ENCODE measurements around the gene SLC25A21. TPM values are rescaled to one million over a fixed set of nuclear protein-coding genes. Genes with fewer than 3 reads are reported as not detected.
A peak's percentile ranks its signal among the peaks of the same experiment; 100 is the strongest.

SLC25A21 gene
- total RNA-seq, 1 experiment from 2014 or later: 1.4 TPM

DNA sequence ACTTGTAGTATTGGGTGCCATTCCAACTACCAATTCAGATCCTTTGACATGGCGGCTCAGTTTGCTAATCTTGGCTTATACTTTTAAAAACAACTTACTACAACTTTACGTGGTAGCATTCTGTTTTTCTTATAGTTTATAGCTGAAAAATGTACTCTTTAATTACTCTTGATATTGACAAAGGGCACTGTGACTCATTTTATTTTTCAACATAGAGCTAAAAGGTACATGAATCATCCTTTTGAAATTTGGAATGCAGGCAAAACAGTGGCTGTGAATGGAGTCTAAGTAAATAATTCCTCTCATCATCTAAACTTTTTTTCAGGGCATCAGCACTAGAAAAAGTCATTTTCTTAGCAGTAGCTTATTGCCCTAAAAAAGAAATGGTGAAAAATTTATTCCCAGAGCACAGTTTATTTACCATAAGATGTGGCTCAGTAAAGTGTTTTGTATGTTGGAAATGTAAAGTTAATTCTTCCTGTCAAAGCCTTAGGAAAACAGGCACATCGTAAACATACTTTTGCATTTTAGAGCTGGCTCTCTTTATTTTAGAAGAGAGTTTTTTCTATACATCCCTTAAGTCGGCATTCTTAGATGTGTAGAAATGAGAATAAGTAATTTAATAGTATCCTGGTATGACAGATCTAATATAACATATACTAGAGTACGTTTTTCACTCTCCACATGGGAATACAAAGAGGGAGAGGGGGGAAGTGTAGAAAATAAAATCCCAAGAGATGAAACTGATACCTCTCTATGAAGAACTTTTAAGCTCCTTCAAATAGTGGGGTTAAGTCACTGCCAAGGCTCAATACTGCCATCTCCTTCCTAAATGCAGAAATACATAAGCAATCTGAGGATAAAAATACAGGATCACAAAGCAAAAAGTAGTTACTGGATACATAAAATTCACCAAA lies 55.2 kb downstream of the SLC25A21 start:
- TF ChIP-seq, protein P1, sequence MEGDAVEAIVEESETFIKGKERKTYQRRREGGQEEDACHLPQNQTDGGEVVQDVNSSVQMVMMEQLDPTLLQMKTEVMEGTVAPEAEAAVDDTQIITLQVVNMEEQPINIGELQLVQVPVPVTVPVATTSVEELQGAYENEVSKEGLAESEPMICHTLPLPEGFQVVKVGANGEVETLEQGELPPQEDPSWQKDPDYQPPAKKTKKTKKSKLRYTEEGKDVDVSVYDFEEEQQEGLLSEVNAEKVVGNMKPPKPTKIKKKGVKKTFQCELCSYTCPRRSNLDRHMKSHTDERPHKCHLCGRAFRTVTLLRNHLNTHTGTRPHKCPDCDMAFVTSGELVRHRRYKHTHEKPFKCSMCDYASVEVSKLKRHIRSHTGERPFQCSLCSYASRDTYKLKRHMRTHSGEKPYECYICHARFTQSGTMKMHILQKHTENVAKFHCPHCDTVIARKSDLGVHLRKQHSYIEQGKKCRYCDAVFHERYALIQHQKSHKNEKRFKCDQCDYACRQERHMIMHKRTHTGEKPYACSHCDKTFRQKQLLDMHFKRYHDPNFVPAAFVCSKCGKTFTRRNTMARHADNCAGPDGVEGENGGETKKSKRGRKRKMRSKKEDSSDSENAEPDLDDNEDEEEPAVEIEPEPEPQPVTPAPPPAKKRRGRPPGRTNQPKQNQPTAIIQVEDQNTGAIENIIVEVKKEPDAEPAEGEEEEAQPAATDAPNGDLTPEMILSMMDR (IDR thresholded peaks at IDR 0.05; ENCODE audit: unreplicated experiment): peak; percentile 70
- no TSS peak for BruUV-seq (replicated peaks)
- Mint-ChIP-seq H3K27me3 (ENCODE audit: insufficient read depth, unreplicated experiment) (no peaks in the 10 kb centered on the region), H3K4me1 (ENCODE audit: insufficient read depth, unreplicated experiment) (peaks cover 31% of the 10 kb centered on the region), H3K27ac (ENCODE audit: low read depth, unreplicated experiment) (peak overlapping the region; percentile 98), H3K9me3 (ENCODE audit: unreplicated experiment) (no peaks in the 10 kb centered on the region), H3K4me3 (ENCODE audit: unreplicated experiment) (peak overlapping the region; percentile 62), H3K36me3 (ENCODE audit: insufficient read depth, unreplicated experiment) (no peaks in the 10 kb centered on the region)
- ChIA-PET CTCF (interaction anchor here (0.5 to 5.6 kb wide), 46 partner anchors 9 to 1048 kb away, joined by 3 to 82 read pairs (median 4); no protein-coding TSS in a partner anchor), POLR2A (interaction anchor here (0.5 to 3.0 kb wide), 34 partner anchors 17 to 1308 kb away, joined by 3 to 29 read pairs (median 4); partner anchors contain the start of genes MBIP, MIPOL1, PAX9 and RALGAPA1)
- peak; percentile 83 for DNase-seq (ENCODE audit: unreplicated experiment)
- intact Hi-C loops (cut with micrococcal nuclease): loop anchor here (1.0 to 5.0 kb wide), 8 partner anchors 34 to 512 kb away; no protein-coding TSS in a partner anchor

DNA sequence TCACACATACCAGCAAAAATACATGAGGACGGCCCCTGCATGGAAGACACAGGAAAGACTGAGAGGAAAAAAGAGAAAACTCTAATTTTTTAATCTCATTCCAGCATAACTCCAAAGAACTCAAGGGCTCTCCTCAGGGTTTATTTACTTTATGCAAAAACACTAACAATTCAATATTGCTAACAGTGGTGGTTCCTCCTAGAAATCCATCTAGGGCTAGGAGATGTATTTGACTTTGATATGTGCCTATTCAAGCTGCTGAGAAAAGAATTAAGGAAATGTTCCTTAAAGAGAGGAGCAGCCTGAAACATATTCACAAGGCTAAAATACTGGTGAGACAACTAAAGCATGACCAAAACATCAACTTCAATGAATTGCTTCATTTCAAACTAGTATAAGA lies 57.0 kb downstream of the SLC25A21 start:
- H3K36me3 Mint-ChIP-seq (ENCODE audit: insufficient read depth, unreplicated experiment): no peaks in the 10 kb centered on the region
- BruUV-seq (replicated peaks): no TSS peak
- intact Hi-C loops (cut with micrococcal nuclease): loop anchor here (5.0 kb wide), 1 partner anchor 143 kb away; no protein-coding TSS in a partner anchor
- DNase-seq (ENCODE audit: unreplicated experiment): no peak
- ChIA-PET CTCF (interaction anchor here (0.8 to 4.3 kb wide), 4 partner anchors 31 to 468 kb away, joined by 4 to 56 read pairs (median 10); no protein-coding TSS in a partner anchor), POLR2A (interaction anchor here (0.6 to 2.8 kb wide), 4 partner anchors 20 to 348 kb away, joined by 3 to 12 read pairs (median 4); no protein-coding TSS in a partner anchor)
- H3K4me1 Mint-ChIP-seq (ENCODE audit: insufficient read depth, unreplicated experiment): peaks cover 18% of the 10 kb centered on the region
- TF ChIP-seq, protein P1 (IDR thresholded peaks at IDR 0.05; ENCODE audit: unreplicated experiment): no peak
- no peak overlapping the region for H3K4me3 Mint-ChIP-seq (ENCODE audit: unreplicated experiment)
- H3K27me3 Mint-ChIP-seq (ENCODE audit: insufficient read depth, unreplicated experiment): no peaks in the 10 kb centered on the region
- peak overlapping the region; percentile 98 for H3K27ac Mint-ChIP-seq (ENCODE audit: low read depth, unreplicated experiment)
- H3K9me3 Mint-ChIP-seq (ENCODE audit: unreplicated experiment): no peaks in the 10 kb centered on the region

DNA sequence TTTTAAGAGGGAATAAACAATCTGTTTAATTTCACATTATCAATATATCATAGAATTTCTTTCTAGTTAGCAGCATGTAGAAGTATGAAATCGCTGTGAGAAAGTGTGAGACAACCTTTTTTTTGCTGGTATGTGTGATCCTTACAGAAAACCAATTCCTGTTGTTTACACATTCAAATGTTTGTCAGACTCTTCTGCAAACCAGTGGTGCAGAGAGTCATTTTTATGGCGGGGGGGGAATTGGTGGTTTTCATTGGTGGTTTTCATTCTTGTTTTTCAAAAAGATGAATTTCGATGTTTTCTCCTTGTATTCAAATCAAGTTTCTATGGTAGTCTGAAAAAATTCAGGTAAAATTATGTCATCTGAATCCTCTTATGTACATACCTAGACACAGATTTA lies 57.8 kb downstream of the SLC25A21 start:
- H3K4me1 Mint-ChIP-seq (ENCODE audit: insufficient read depth, unreplicated experiment): peaks cover 18% of the 10 kb centered on the region
- TF ChIP-seq, protein P1 (IDR thresholded peaks at IDR 0.05; ENCODE audit: unreplicated experiment): no peak
- no peak for DNase-seq (ENCODE audit: unreplicated experiment)
- no peaks in the 10 kb centered on the region for H3K27me3 Mint-ChIP-seq (ENCODE audit: insufficient read depth, unreplicated experiment)
- no TSS peak for BruUV-seq (replicated peaks)
- intact Hi-C loops (cut with micrococcal nuclease): no loop called here
- H3K4me3 Mint-ChIP-seq (ENCODE audit: unreplicated experiment): no peak overlapping the region
- peak overlapping the region; percentile 98 for H3K27ac Mint-ChIP-seq (ENCODE audit: low read depth, unreplicated experiment)
- POLR2A ChIA-PET: interaction anchor here (0.7 to 1.2 kb wide), 3 partner anchors 171 to 343 kb away, joined by 3 to 4 read pairs (median 3); no protein-coding TSS in a partner anchor
- H3K9me3 Mint-ChIP-seq (ENCODE audit: unreplicated experiment): no peaks in the 10 kb centered on the region
- H3K36me3 Mint-ChIP-seq (ENCODE audit: insufficient read depth, unreplicated experiment): no peaks in the 10 kb centered on the region
- CTCF ChIA-PET: interaction anchor here (0.7 kb wide), 1 partner anchor 455 kb away, joined by 3 read pairs; no protein-coding TSS in a partner anchor

DNA sequence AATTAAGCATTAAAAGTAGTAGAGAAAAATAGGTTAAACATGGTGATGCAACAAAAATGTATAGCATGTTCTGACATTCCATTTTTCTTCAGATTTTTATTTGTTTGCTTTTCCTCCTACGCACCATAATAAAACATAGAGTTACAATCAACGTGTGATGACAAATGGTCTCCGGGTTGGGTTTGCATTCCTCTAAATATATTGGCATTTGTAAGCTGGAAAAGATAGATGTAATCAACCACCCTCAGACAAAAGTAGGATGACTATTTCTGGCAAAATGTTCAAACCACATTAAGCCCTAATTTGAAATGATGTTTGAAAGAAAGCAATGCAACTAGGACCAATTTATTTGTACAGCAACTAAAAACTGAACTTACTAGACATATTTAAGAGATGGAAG lies 58.4 kb downstream of the SLC25A21 start:
- Mint-ChIP-seq H3K9me3 (ENCODE audit: unreplicated experiment) (no peaks in the 10 kb centered on the region), H3K4me1 (ENCODE audit: insufficient read depth, unreplicated experiment) (peaks cover 18% of the 10 kb centered on the region), H3K27ac (ENCODE audit: low read depth, unreplicated experiment) (peak overlapping the region; percentile 65), H3K4me3 (ENCODE audit: unreplicated experiment) (no peak overlapping the region), H3K36me3 (ENCODE audit: insufficient read depth, unreplicated experiment) (no peaks in the 10 kb centered on the region), H3K27me3 (ENCODE audit: insufficient read depth, unreplicated experiment) (no peaks in the 10 kb centered on the region)
- no TSS peak for BruUV-seq (replicated peaks)
- DNase-seq (ENCODE audit: unreplicated experiment): peak; percentile 65
- POLR2A ChIA-PET: interaction anchor here (0.7 kb wide), 2 partner anchors 120 to 171 kb away, joined by 3 read pairs; no protein-coding TSS in a partner anchor
- intact Hi-C loops (cut with micrococcal nuclease): no loop called here
- TF ChIP-seq, protein P1 (IDR thresholded peaks at IDR 0.05; ENCODE audit: unreplicated experiment): no peak
- CTCF ChIA-PET: interaction anchor here (0.7 to 1.3 kb wide), 2 partner anchors 139 to 455 kb away, joined by 3 read pairs; no protein-coding TSS in a partner anchor

Data from MCF 10A (cell line).